IPS-18c (cell line): ENCODE results near the gene CLDN7.
"Not testable (repeated sequence)": the region's sequence is repeated elsewhere in the genome, so short reads cannot be mapped to it uniquely, and the experiment has no call there.

Experiments
- H3K4me3 ChIP-seq: 2 replicates; pipeline ENCODE4 v1.7.0; 2013; ENCODE audit warnings: low read depth, mild to moderate bottlenecking, low read length, moderate library complexity; ENCODE audit not compliant: insufficient read depth
- H3K9me3 ChIP-seq: one replicate; pipeline ENCODE4 v1.6.1; 2013; ENCODE audit warnings: mild to moderate bottlenecking, low read length, moderate library complexity; ENCODE audit not compliant: control insufficient read depth, insufficient read depth

CLDN7 gene

GRCh38 chr17:7260651-7261378, 1.5 kb downstream of the CLDN7 start:
- peaks cover 2% of the 10 kb centered on the region for H3K9me3 ChIP-seq
- peak overlapping the region; percentile 91 for H3K4me3 ChIP-seq

GRCh38 chr17:7260151-7260550, 2.1 kb downstream of the CLDN7 start:
- Histone ChIP-seq H3K9me3 (peaks cover 2% of the 10 kb centered on the region), H3K4me3 (peak overlapping the region; percentile 91)

- no peak overlapping the region for H3K4me3 ChIP-seq
- peaks cover 2% of the 10 kb centered on the region for H3K9me3 ChIP-seq
These were observed 2.8 kb downstream of the CLDN7 start for GRCh38 chr17:7259555-7259889.

- Histone ChIP-seq H3K4me3 (no peak overlapping the region), H3K9me3 (peaks cover 2% of the 10 kb centered on the region)
These were observed 3.3 kb downstream of the CLDN7 start for GRCh38 chr17:7258731-7259554.

- Histone ChIP-seq H3K9me3 (no peaks in the 10 kb centered on the region), H3K4me3 (no peak overlapping the region)
These were observed 5.4 kb downstream of the CLDN7 start for GRCh38 chr17:7256766-7257456.

- Histone ChIP-seq H3K4me3 (no peak overlapping the region), H3K9me3 (no peaks in the 10 kb centered on the region)
These were observed 7.8 kb downstream of the CLDN7 start for GRCh38 chr17:7254511-7254910.

- Histone ChIP-seq H3K4me3 (peak overlapping the region; percentile 87; the same call in 1 of the 2 replicates), H3K9me3 (peaks cover 2% of the 10 kb centered on the region)
These were observed 9.2 kb downstream of the CLDN7 start for GRCh38 chr17:7253082-7253481.

- Histone ChIP-seq H3K9me3 (peaks cover 2% of the 10 kb centered on the region), H3K4me3 (peak within 1 kb of the TSS; percentile 87)
These were observed 9.9 kb downstream of the CLDN7 start, which contains the start of gene ELP5 for GRCh38 chr17:7252176-7253043. TSS of gene ELP5 (plus strand) at chr17:7252215. CDS start at chr17:7252551, 336 bp downstream.

- H3K9me3 ChIP-seq, result peaks cover 2% of the 10 kb centered on the region
- peak within 1 kb of the TSS; percentile 87 for H3K4me3 ChIP-seq
These were observed 10.6 kb downstream of the CLDN7 start, which contains the start of gene CTDNEP1 for GRCh38 chr17:7251661-7252175. TSS of gene CTDNEP1 (minus strand) at chr17:7251734. CDS start at chr17:7251296, 438 bp downstream.

- peak overlapping the region; percentile 87 for H3K4me3 ChIP-seq
These were observed 11.3 kb downstream of the CLDN7 start for GRCh38 chr17:7250695-7251627.

GRCh38 chr17:7249830-7250229, 12.4 kb downstream of the CLDN7 start:
- Histone ChIP-seq H3K9me3 (peaks cover 2% of the 10 kb centered on the region), H3K4me3 (peak overlapping the region; percentile 87; the same call in 1 of the 2 replicates)

More at GRCh38 chr17:7250695-7251627, 11.3 kb downstream of the CLDN7 start:
- peaks cover 2% of the 10 kb centered on the region for H3K9me3 ChIP-seq

- Histone ChIP-seq H3K4me3 (no peak overlapping the region), H3K9me3 (peaks cover 2% of the 10 kb centered on the region)
These were observed 13.1 kb downstream of the CLDN7 start for GRCh38 chr17:7249214-7249613.

- no peak overlapping the region for H3K4me3 ChIP-seq
These were observed 13.5 kb downstream of the CLDN7 start for GRCh38 chr17:7248796-7249195.

GRCh38 chr17:7246779-7247178, 15.5 kb downstream of the CLDN7 start:
- peaks cover 2% of the 10 kb centered on the region for H3K9me3 ChIP-seq

More at GRCh38 chr17:7248796-7249195, 13.5 kb downstream of the CLDN7 start:
- H3K9me3 ChIP-seq, result peaks cover 2% of the 10 kb centered on the region

GRCh38 chr17:7243838-7244237, 18.4 kb downstream of the CLDN7 start:
- not testable (repeated sequence) for H3K4me3 ChIP-seq, H3K9me3 ChIP-seq

More at GRCh38 chr17:7246779-7247178, 15.5 kb downstream of the CLDN7 start:
- no peak overlapping the region for H3K4me3 ChIP-seq

GRCh38 chr17:7243453-7243729, 18.9 kb downstream of the CLDN7 start:
- H3K4me3 ChIP-seq, result peak overlapping the region; percentile 97; the same call in 1 of the 2 replicates
- H3K9me3 ChIP-seq, result no peaks in the 10 kb centered on the region
